Panc1 (cell line): ENCODE results near the gene NLGN2.

Source experiments
- CTCF ChIP-seq: fragments of 450-650 bp; IDR thresholded peaks from 2 replicates; pipeline ENCODE4 v1.5.1; 2017; ENCODE audit warnings: mild to moderate bottlenecking
- POLR2AphosphoS5 ChIP-seq: IDR thresholded peaks from 2 replicates; pipeline ENCODE4 v1.6.1; 2012; ENCODE audit warnings: mild to moderate bottlenecking, low read depth, low read length, moderate library complexity
- REST ChIP-seq, 2 experiments: IDR thresholded peaks; 2 replicates each; pipeline ENCODE4 v1.6.1; 2011 to 2012; ENCODE audit warnings: low read depth in 2 of 2, control low read depth in 1 of 2, low read length in 1 of 2, mild to moderate bottlenecking in 1 of 2, moderate library complexity in 1 of 2; ENCODE audit not compliant: insufficient read depth in 1 of 2
- SIN3A ChIP-seq: IDR thresholded peaks from 2 replicates; pipeline ENCODE4 v1.6.1; 2012; ENCODE audit warnings: low read depth, mild to moderate bottlenecking, low read length, moderate library complexity, borderline replicate concordance; ENCODE audit not compliant: insufficient read depth
- TCF7L2 ChIP-seq: IDR thresholded peaks from 2 replicates; pipeline ENCODE4 v1.6.1; 2011; ENCODE audit warnings: mild to moderate bottlenecking, low read depth, low read length, inconsistent platforms

DNA sequence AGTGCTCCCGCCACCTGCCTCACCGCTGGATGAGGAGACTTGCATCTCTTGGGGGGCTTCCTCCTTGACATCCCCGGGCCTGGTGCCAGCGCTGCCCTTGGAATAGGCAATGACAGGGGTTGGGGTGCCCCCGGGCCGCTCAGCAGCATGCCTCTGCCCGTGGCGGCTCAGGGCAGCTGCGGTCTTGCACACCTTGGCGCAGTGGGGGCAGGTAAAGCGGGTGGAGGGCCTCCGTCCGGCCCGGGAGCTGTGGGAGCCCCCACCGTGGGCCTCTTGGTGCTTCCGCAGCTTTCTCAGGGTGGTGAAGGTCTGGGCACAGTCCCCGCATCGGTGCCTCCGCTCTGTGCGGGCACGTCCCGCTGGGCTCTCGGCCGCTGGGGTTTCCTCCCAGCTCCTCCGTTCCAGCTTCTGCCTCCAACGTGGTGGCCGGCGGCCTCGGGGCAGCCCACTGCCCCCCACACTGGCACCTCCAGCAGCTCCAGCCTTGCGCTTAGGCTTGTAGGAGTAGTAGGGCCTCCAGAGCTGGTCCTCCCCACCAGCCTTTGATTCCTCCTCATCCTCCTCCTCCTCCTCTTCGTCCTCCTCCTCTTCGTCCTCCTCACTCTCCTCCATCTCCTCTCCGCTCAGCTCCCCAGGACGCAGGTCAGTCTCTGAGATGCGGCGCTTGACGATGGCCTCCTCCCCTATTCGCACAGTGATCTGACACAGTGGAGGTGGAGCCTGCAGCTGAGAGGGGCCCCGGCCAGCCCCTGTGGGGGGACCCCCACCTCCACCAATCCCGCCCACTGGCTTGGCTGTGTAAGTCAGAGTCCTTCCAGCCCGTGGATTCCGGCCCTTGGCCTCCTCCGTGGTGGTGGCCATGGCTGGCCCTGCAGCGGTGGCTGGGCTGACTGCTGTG, 55.1 kb downstream of the NLGN2 start:
- TF ChIP-seq POLR2AphosphoS5 (no peak), CTCF (no peak), REST (IDR thresholded peaks at IDR 0.05; ENCODE audit: insufficient read depth in 1 of 2, low read depth in 2 of 2, low read length in 1 of 2) (no peak), TCF7L2 (no peak), SIN3A (no peak)
